Superior temporal gyrus (tissue), 1 donor: Measurements from ENCODE around the gene EIF2S1.
"Not testable (repeated sequence)": the region's sequence is repeated elsewhere in the genome, so short reads cannot be mapped to it uniquely, and the experiment has no call there.

Experiments
- DNase-seq: peaks from one replicate; pipeline ENCODE4 v3.0.0-alpha.2; 2016; ENCODE audit errors: extremely low spot score

EIF2S1 gene

GRCh38 chr14:67371247-67372148 is 11.4 kb downstream of the EIF2S1 start:
- no peak for DNase-seq

DNA sequence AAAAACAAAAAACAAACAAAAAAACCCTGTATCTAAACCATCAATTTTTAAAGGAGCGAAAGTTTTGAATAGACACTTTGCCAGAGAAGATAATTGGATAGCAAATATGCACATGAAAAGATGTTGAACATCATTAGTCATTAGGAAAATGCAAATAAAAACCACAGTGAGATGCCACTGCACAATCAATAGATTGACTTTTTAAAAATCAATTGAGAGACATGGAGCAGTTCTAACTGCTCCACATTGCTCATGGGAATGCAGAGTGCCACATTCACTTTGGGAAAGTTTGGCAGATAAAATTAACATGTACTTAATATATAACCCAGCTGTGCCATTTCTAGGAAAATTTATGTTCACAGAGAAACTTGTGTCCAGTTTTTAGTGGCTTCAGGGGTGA is 12.7 kb downstream of the EIF2S1 start:
- no peak for DNase-seq

DNA sequence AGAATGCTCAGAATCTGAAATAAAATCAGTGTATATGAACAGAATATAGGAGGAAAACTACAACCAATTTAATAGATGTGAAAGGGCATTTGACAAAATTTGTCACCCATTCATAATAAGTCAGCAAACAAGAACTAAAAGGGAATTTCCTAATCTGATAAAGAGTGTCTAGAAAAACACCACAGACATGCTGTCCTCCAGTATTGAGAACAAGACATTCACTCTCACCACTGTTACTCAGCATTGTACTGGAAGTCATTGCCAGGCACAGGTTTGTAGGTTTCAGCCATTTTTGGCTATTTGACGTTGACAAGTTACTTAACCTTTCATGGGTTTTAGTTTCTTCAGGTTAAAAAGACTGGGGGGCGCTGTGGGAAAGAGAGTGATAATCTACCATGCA is 13.2 kb downstream of the EIF2S1 start:
- DNase-seq, result no peak

GRCh38 chr14:67377916-67378315 is 17.8 kb downstream of the EIF2S1 start:
- DNase-seq, result no peak

- no peak for DNase-seq
Observed at GRCh38 chr14:67385120-67385519, 25.0 kb downstream of the EIF2S1 start.

GRCh38 chr14:67385618-67386017 is 25.5 kb downstream of the EIF2S1 start:
- DNase-seq, result no peak

GRCh38 chr14:67387195-67387594 is 27.1 kb downstream of the EIF2S1 start:
- no peak for DNase-seq

DNA sequence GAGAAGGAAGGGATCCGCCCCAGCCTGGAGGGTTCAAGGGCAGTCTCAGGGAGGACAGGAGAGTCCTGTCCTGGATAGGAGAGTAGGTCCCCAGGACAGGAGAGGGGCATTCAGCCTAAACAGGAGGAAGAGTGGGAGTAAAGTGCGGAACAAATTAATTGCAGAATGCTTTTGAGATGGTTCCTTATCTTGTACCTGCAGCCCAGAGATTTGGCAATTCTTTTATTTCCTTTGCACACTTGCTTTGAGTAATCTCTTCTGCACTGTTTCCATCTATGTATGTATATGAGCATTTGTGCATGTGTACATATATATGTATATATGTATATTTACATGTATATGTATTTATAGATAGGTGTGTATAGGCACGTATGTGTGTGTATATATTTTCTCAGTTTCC is 29.1 kb downstream of the EIF2S1 start:
- DNase-seq, result no peak

GRCh38 chr14:67389811-67390534 is 29.8 kb downstream of the EIF2S1 start:
- DNase-seq, result no peak

DNA sequence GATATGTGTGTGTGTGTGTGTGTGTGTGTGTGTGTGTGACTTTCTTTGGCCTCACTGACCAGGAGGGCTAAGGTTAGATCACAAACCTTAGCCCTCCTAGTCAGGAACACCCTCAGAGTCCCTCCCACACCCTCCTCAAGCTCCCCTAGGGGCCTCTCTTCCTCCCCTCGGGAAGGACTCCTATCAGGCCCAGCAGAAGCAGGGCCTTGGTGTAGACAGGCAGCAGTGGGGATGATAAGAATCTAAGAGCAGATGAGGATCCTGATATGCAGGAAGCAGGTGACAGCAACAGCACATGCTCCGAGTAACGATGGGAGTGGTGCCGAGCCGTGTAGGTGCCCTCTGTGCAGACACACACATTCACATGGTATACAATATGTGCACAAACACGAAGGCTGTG is 31.1 kb downstream of the EIF2S1 start:
- DNase-seq, result no peak

GRCh38 chr14:67392123-67392522 is 32.0 kb downstream of the EIF2S1 start:
- DNase-seq, result no peak

DNA sequence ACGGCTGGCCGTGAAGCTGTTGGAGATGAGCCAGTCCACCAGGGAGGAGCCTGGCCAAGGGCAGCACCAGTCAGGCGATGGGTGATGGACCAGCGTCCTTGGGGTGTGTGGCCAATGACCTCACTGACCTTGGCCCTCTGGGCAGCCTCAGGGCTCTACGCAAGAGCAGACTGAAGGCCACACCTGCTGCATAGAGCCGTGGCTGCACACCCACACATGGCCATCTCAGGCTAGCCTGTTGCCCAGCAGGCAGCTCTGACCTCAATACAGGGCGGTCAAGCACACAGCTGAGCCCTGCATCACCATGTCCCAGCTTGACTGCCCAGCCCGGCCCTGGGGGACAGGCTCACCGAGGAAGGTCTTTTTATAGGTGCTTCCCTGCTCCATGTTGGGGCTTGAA is 32.7 kb downstream of the EIF2S1 start:
- no peak for DNase-seq

DNA sequence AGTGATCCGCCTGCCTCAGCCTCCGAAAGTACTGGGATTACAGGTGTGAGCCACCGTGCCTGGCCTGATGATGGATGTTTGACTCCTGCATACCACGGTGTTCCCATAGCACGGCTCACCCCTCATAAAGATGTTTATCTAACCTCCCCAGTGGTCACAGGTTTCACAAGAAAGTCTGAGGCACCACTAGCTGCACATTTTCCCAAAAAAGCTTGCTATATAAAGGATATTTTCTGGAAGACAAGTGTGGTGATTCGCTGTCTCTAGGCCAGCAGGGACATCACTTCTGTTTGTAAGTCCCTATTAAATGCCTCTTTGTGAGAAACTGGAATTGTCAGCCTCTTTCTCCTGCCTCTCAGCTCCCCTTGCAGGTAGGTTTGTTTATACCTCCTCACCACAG is 33.6 kb downstream of the EIF2S1 start:
- no peak for DNase-seq

DNA sequence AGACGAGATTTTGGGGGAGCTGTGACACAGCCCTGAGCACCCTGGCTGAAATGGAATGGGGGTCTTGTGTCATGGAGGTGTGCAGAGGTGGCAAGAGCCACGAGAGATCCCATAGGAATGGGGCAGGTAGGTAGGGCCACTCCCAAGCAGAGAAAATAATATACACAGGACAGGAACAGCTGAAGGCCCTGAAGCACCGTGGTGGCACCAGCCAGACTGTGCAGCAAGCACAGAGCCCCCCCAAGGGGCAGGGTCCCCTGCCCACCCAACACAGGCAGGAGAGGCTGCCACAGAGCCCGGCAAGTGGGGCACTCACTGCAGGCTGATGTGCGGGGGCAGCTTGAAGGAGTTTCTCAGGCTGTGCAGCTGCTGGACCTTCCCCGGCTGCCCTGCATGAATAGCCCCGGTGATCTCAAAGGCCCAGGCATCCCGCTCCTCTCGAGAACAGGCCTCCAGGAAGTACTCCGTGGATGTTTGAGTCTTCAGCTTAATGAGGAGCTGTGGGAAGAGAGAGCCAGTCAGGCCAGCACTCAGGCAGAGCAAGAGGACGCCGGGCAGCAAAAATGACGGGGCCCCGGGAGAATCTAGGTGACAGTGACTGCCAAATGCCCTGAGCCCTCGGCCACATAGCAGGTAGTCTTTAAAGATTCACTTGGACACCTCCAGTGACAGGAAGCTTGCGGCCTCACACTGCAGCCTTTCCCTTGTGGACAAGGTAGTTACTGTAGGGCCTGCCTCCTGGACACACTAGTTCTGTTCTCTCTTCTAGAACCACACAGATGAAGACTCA is 35.2 kb downstream of the EIF2S1 start:
- no peak for DNase-seq

- DNase-seq, result no peak
Observed at GRCh38 chr14:67395876-67396189, 35.7 kb downstream of the EIF2S1 start.

- no peak for DNase-seq
Observed at GRCh38 chr14:67396381-67396970, 36.3 kb downstream of the EIF2S1 start.

DNA sequence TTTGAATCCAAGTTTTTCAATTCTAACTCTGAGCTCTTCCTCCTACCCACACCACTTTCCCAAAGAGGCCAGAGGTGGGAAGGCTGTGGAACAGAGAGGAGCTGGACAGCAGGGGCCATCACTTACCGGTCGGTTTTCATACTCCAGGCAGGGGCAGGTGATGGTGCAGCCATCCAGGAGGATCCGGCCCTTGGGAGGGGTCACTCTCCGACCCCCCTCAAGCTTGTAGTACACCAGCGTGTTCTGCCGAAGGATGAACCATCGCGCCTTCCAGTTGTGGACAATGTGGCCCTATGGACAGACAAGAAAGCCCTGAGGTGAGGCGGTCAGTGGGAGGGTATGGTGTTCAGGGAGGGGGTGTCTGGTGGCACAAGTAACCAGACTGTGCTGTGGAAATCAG is 37.4 kb downstream of the EIF2S1 start:
- no peak for DNase-seq

DNA sequence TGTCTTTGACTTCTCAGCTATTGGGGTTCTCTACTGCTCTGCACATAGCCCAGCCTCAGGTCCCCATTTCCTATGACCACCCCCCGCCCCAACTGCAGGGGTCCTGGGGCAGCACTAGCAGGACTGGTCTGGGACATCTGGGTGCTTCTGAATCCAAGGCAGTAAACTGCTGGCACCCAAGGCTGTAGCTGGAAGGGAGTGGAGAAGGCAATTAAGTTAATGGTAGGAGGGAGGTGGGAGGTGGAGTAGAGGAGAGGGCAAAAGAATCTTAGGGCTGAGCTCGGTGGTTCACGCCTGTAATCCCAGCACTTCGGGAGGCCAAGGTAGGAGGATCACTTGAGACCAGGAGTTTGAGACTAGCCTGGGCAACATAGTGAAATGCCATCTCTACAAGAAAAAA is 40.3 kb downstream of the EIF2S1 start:
- DNase-seq, result no peak

GRCh38 chr14:67405771-67406170 is 45.6 kb downstream of the EIF2S1 start:
- no peak for DNase-seq

- DNase-seq, result not testable (repeated sequence)
Observed at GRCh38 chr14:67408122-67408801, 48.1 kb downstream of the EIF2S1 start.

- no peak for DNase-seq
Observed at GRCh38 chr14:67409461-67409860, 49.3 kb downstream of the EIF2S1 start.

GRCh38 chr14:67410313-67410712 is 50.2 kb downstream of the EIF2S1 start:
- no peak for DNase-seq
